GM18868 (cell line): ENCODE results near the gene COMMD2.

ENCODE experiments used
- ATAC-seq: cut with Tn5 transposase; IDR thresholded peaks from one replicate; pipeline ENCODE4 v1.9.1; 2021; ENCODE audit warnings: mild to moderate bottlenecking, moderate library complexity; ENCODE audit not compliant: unreplicated experiment

COMMD2 gene

DNA sequence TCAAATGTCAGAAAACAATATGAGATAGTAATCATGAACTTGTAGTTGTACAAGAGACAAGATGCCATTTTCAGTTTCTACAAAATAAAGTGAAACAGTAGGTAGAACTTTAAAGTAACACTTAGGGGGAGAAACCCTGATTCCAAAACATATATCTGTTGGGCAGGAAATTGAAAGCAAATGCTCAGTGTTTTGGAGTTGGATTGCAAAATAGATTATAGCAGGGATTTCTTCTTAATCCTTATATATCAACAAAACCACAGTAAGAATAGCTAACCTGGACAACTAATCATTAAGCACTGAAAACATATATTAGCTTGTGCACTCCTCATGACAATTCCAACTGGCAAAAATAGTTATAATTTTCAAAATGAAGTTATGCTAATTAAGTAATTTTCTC is 46.9 kb downstream of the COMMD2 start:
- no peak for ATAC-seq

DNA sequence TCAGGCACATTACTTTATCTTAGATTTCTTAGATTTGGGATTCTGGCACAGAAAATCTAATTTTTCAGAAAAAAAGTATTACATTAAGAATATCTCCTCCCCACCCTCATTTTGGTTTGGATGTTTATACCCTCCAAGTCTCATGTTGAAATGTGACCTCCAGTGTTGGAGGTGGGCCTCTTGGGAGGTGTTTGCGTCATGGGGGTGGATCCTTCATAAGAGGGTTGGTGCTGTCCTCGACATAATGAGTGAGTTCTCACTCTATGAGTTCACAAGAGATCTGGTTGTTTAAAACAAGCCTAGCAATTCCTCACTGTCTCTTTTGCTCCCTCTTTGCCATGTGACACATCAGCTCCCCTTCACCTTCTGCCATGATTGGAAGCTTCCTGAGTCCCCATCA is 48.8 kb downstream of the COMMD2 start:
- no peak for ATAC-seq

DNA sequence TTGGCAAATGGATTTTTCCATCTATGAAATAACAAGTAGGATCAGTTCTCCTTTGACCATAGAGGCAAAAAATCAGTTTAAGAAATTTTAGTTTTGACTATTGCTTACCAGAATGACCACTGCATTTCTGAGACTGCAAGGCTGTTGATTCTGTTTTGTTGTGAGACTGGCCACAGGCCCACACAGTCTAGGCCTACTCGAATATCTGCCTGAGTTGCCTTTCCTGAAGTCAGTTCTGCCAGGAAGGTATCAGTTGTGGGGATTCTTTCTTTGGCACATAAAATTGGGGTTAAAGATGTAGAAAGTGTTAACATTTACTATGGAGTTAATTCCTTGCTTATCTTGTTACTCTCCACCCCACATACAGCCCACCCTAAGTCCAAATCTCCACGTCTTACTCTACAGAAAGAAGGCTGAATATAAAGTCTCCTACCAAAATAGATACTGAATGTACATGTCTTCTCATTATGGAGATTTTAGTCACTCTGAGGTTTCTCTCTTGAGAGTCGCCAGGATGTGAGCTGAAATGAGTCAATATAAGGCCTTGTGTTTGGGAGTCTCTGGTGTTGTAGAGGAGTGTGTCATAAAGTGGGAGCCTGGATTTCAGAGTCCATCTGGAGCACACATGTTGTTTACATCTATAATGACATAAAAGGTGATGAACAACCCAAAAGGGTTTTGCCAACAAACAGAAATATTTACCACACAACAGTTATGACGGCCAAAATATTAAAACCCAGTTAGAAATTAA is 49.4 kb downstream of the COMMD2 start:
- ATAC-seq: no peak

DNA sequence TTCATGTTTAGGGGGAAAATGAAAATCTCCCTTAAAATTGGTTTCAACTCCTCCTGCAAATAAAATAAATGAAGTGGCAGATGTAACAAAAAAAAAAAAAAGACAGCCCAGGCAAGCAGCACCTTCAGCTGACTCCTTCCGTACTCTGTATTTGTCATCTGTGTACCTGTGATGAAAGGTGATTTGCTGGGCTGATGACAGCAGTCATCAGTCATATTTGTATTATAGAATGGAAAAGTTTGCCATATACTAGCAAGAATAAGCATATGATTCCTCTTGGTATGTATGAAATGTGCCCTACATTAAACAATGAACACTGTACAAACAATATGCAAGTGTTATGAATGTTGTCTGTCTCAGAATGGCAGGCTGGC is 50.3 kb downstream of the COMMD2 start:
- no peak for ATAC-seq

DNA sequence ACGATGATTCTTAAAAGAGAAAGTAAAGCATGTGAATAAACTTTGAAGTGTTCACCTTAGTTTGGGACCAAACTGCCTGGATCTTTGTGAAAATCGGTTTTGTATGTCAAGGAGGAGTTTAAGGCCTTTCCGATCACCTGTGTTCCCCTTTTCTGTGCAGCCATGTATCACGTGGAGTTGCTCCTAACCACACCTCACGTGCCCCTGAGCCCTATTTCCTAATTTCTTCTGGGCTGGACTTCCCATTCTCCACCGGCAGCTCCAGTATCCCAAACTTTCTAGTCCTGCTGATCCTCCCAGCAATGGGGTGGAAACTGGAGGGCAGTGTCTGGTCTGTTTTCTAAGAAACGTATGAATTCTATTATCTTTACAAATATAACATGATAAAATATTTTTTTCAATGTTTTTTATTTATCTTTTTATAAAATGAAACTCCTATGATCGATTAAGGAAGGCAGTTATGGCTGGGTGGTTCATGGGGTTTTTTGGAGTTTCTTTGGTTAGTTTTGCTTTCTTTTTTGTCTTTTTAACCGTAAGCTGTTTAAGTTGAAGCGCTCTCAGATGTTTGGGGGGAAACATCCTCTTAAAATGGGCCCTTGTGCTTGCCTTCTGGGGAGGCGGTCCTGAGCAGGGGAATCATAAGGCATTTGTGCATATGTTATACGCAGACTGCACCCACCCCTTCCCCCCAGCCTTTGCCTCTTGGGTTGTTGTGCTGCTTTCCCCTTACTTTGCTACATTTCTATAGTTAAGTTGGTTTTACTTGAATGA is 50.9 kb downstream of the COMMD2 start:
- ATAC-seq: no peak
